Measurements from ENCODE around the gene CNFN. TPM values are rescaled to one million over a fixed set of nuclear protein-coding genes. Genes with fewer than 3 reads are reported as not detected.

CNFN gene
- total RNA-seq: not detected in 2 replicates

GRCh38 chr19:42389899-42390298, at the start of gene CNFN:
TSS of gene CNFN (minus strand) at chr19:42390297. CDS start at chr19:42389037, 1,260 bp downstream.

GRCh38 chr19:42427313-42427712, 37.2 kb upstream of the CNFN start, which contains the start of gene LIPE:
TSS of gene LIPE (minus strand) at chr19:42427388. CDS start at chr19:42427149, 239 bp downstream.

Small RNA genes within 50 kb of the gene (small RNA-seq; reads per million reads assigned to genes)
- not detected for gene MIR8077

Other genes with a start within 250 kb of the CNFN start
- gene DEDD2, start 172.6 kb downstream of the CNFN start, total RNA-seq: 9.0 and 16.9 TPM in 2 replicates
- 9.0 and 11.1 TPM in 2 replicates for gene ZNF526, start 170.0 kb downstream of the CNFN start, total RNA-seq
- 22.3 and 30.4 TPM in 2 replicates for gene GSK3A, start 147.7 kb downstream of the CNFN start, total RNA-seq
- gene ERF, start 135.2 kb downstream of the CNFN start, total RNA-seq: 19.7 and 36.5 TPM in 2 replicates
- 23.9 and 36.1 TPM in 2 replicates for gene CIC, start 121.0 kb downstream of the CNFN start, total RNA-seq
- 0.50 and 0.53 TPM in 2 replicates for gene PRR19, start 88.2 kb downstream of the CNFN start, total RNA-seq
- gene PAFAH1B3, start 87.7 kb downstream of the CNFN start, total RNA-seq: 24.5 and 27.3 TPM in 2 replicates
- not detected in 2 replicates for gene TMEM145, start 77.0 kb downstream of the CNFN start, total RNA-seq
- gene MEGF8, start 64.7 kb downstream of the CNFN start, total RNA-seq: 25.4 and 27.6 TPM in 2 replicates
- 2.9 and 9.6 TPM in 2 replicates for gene LIPE, start 37.1 kb upstream of the CNFN start, total RNA-seq
- gene CXCL17, start 52.6 kb upstream of the CNFN start, total RNA-seq: not detected in 2 replicates
- gene CEACAM1, start 138.2 kb upstream of the CNFN start, total RNA-seq: 0.66 and 1.5 TPM in 2 replicates
- gene CEACAM8, start 204.6 kb upstream of the CNFN start, total RNA-seq: not detected in 2 replicates

Measured in thoracic aorta endothelial cell (primary cell).